ENCODE measurements around the gene KCND2.

DNA sequence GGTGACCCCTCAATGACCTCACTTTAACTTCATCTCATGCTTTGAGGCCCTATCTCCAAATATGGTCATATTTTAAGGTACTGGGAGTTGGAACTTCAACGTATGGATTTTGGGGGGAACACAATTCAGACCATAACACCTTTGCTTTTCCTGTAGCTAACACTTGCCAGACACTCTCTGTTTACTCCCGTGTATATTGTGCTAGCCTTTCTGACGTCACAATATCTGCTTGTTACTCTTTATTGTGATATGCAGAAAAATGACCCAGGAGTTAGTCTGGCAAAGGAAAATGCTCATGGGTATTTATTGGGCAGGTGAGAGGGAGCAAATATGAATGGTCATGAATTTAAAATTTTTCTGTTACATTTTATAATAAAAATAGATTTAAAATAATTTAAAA lies 45.7 kb upstream of the KCND2 start:
- TF ChIP-seq, protein P1, sequence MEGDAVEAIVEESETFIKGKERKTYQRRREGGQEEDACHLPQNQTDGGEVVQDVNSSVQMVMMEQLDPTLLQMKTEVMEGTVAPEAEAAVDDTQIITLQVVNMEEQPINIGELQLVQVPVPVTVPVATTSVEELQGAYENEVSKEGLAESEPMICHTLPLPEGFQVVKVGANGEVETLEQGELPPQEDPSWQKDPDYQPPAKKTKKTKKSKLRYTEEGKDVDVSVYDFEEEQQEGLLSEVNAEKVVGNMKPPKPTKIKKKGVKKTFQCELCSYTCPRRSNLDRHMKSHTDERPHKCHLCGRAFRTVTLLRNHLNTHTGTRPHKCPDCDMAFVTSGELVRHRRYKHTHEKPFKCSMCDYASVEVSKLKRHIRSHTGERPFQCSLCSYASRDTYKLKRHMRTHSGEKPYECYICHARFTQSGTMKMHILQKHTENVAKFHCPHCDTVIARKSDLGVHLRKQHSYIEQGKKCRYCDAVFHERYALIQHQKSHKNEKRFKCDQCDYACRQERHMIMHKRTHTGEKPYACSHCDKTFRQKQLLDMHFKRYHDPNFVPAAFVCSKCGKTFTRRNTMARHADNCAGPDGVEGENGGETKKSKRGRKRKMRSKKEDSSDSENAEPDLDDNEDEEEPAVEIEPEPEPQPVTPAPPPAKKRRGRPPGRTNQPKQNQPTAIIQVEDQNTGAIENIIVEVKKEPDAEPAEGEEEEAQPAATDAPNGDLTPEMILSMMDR (IDR thresholded peaks at IDR 0.05): no peak
- no peak for TF ChIP-seq EZH2 (IDR thresholded peaks at IDR 0.05)
